ENCODE measurements around the gene VAMP2.

Gene VAMP2

GRCh38 chr17:8209907-8210760 is 47.4 kb upstream of the VAMP2 start, which contains the start of gene AURKB (continued):
- no peak for TF ChIP-seq PRDM6 (tag by site-specific recombination; IDR thresholded peaks at IDR 0.05)
- TF ChIP-seq MZF1 (tag by site-specific recombination; IDR thresholded peaks at IDR 0.05; ENCODE audit: borderline replicate concordance), result no peak
- peak; percentile 68 for TF ChIP-seq ZNF341 (tag by site-specific recombination; IDR thresholded peaks at IDR 0.05; ENCODE audit: low read depth)
- TF ChIP-seq GLIS2 (tag by site-specific recombination; IDR thresholded peaks at IDR 0.05), result peak; percentile 72
- TF ChIP-seq ZNF768 (tag by site-specific recombination; IDR thresholded peaks at IDR 0.05), result no peak
- TF ChIP-seq KLF7 (tag by site-specific recombination; IDR thresholded peaks at IDR 0.05; ENCODE audit: borderline replicate concordance), result peak; percentile 94
- no peak for TF ChIP-seq MEIS1 (CRISPR knock-in tag; IDR thresholded peaks at IDR 0.05; ENCODE audit: borderline replicate concordance)
- TF ChIP-seq PRDM10 (tag by site-specific recombination; IDR thresholded peaks at IDR 0.05), result no peak
- no peak for TF ChIP-seq ZNF664 (tag by site-specific recombination; IDR thresholded peaks at IDR 0.05)
- TF ChIP-seq ZNF221 (tag by site-specific recombination; IDR thresholded peaks at IDR 0.05; ENCODE audit: borderline replicate concordance), result no peak
- TF ChIP-seq ZNF521 (tag by site-specific recombination; IDR thresholded peaks at IDR 0.05), result no peak
- TF ChIP-seq ZFP37 (tag by site-specific recombination; IDR thresholded peaks at IDR 0.05), result peak; percentile 68; the same call in 1 of the 2 replicates
- TF ChIP-seq ZNF692 (tag by site-specific recombination; IDR thresholded peaks at IDR 0.05), result peak; percentile 46; the same call in 1 of the 2 replicates
- TF ChIP-seq KLF8 (tag by site-specific recombination; IDR thresholded peaks at IDR 0.05), result peak; percentile 89
- TF ChIP-seq ZNF707 (tag by site-specific recombination; IDR thresholded peaks at IDR 0.05), result no peak
- TF ChIP-seq ZNF549 (tag by site-specific recombination; IDR thresholded peaks at IDR 0.05), result no peak
- TF ChIP-seq, protein P1, sequence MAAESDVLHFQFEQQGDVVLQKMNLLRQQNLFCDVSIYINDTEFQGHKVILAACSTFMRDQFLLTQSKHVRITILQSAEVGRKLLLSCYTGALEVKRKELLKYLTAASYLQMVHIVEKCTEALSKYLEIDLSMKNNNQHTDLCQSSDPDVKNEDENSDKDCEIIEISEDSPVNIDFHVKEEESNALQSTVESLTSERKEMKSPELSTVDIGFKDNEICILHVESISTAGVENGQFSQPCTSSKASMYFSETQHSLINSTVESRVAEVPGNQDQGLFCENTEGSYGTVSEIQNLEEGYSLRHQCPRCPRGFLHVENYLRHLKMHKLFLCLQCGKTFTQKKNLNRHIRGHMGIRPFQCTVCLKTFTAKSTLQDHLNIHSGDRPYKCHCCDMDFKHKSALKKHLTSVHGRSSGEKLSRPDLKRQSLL (tag by site-specific recombination; IDR thresholded peaks at IDR 0.05), result peak; percentile 9; the same call in 1 of the 2 replicates
- no peak for TF ChIP-seq ZNF645 (tag by site-specific recombination; IDR thresholded peaks at IDR 0.05)
- TF ChIP-seq ZBTB10 (tag by site-specific recombination; IDR thresholded peaks at IDR 0.05), result 0 out of 2 replicates have a peak, but pooled peaks have one; percentile 47
- TF ChIP-seq, protein P2, sequence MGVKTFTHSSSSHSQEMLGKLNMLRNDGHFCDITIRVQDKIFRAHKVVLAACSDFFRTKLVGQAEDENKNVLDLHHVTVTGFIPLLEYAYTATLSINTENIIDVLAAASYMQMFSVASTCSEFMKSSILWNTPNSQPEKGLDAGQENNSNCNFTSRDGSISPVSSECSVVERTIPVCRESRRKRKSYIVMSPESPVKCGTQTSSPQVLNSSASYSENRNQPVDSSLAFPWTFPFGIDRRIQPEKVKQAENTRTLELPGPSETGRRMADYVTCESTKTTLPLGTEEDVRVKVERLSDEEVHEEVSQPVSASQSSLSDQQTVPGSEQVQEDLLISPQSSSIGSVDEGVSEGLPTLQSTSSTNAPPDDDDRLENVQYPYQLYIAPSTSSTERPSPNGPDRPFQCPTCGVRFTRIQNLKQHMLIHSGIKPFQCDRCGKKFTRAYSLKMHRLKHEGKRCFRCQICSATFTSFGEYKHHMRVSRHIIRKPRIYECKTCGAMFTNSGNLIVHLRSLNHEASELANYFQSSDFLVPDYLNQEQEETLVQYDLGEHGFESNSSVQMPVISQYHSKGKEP (tag by site-specific recombination; IDR thresholded peaks at IDR 0.05), result no peak
- TF ChIP-seq ZNF791 (tag by site-specific recombination; IDR thresholded peaks at IDR 0.05), result no peak
- TF ChIP-seq ZNF510 (tag by site-specific recombination; IDR thresholded peaks at IDR 0.05; ENCODE audit: insufficient replicate concordance), result no peak

Data from HEK293 (cell line).